Stimulated activated naive B cell treated with anti-CD40 and anti-IgM and Interleukin-4, amounts not matched to agents 10 μg/mL and 1 μg/mL and 100 μg/mL, for 72 hours (primary cell): ENCODE data around the gene MCM7.
"Not testable (repeated sequence)": the region's sequence is repeated elsewhere in the genome, so short reads cannot be mapped to it uniquely, and the experiment has no call there.

Experiments
- ATAC-seq, 2 donors: fragments of 150-1000 bp; cut with Tn5 transposase; replicated peaks; 2 replicates each; pipeline ENCODE4 v1.10.0; 2021; ENCODE audit warnings: moderate library complexity in 1 of 2
- DNase-seq: peaks from one replicate; pipeline ENCODE4 v3.0.0; 2021
- H3K27ac Mint-ChIP-seq: one replicate; pipeline ENCODE4 v1.8.0; 2022; ENCODE audit warnings: mild to moderate bottlenecking, mixed read lengths
- H3K27me3 Mint-ChIP-seq, 2 donors: one replicate each; pipeline ENCODE4 v1.8.0; 2022; ENCODE audit warnings: mixed read lengths in 2 of 2
- H3K36me3 Mint-ChIP-seq, 2 donors: one replicate each; pipeline ENCODE4 v1.8.0; 2022; ENCODE audit warnings: mixed read lengths in 2 of 2, mild to moderate bottlenecking in 1 of 2
- H3K4me1 Mint-ChIP-seq, 2 donors: one replicate each; pipeline ENCODE4 v1.8.0; 2022; ENCODE audit warnings: mixed read lengths in 2 of 2, mild to moderate bottlenecking in 1 of 2
- H3K4me3 Mint-ChIP-seq, 2 donors: one replicate each; pipeline ENCODE4 v1.8.0; 2022; ENCODE audit warnings: mild to moderate bottlenecking in 2 of 2, mixed read lengths in 2 of 2, moderate library complexity in 1 of 2
- H3K9me3 Mint-ChIP-seq, 2 donors: one replicate each; pipeline ENCODE4 v1.8.0; 2022; ENCODE audit warnings: mixed read lengths in 2 of 2, mild to moderate bottlenecking in 1 of 2

Gene MCM7

DNA sequence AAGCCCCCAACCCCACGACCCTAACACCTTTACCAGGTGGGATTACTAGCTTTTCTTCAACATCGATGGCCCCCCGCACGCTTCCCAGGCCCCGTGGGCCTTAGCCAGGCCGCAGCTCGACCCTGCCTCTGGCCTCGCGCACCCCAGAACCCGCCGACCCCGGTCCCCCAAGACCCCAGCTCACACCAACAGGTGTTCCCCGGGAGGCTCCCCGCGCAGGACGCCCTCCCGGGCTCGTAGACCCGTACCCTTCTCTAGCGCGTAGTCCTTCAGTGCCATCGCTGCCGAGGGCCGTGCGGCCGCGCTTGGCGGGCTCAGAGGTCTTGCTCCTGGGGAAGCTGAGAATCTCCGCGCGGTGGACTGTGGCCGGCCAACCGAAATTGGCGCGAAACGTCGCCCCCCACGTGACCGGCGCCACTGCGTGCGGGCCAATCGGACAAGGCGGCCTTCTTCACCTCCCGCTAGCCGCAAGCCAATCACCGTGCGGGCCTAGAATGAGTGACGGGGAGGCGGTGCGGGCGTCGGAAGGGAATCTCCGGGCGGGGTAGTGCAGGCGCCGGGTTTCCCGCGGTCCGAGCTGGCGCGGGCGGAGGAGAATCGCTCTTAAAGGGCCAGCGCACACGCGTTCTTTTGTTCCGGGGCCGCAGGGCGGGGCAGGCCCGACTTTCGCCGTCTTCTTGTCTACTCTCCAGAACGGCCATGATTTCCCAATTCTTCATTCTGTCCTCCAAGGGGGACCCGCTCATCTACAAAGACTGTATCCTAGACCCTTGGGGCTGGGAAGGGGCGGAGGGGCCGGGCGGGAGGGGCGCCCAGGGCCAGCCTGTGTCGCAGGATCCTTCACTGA, at the start of gene MCM7, which contains the start of gene AP4M1:
MCM7 (minus strand) TSS at position 382 of the 847 bp plus-strand sequence; CDS start at position 279, 103 bp downstream.
AP4M1 (plus strand) TSS at position 628 of the 847 bp plus-strand sequence; CDS start at position 700, 72 bp downstream.
- Mint-ChIP-seq H3K36me3 (peaks cover 38 to 68% of the 10 kb centered on the region in 2 donors), H3K9me3 (no peaks in the 10 kb centered on the region), H3K4me1 (peaks cover 27 to 50% of the 10 kb centered on the region in 2 donors), H3K4me3 (peak within 1 kb of the TSS; percentile 96 to 98), H3K27ac (peak within 1 kb of the TSS; percentile 99), H3K27me3 (no peaks in the 10 kb centered on the region)
- ATAC-seq (peak; percentile 89 to 91), DNase-seq (peak; percentile 98)

DNA sequence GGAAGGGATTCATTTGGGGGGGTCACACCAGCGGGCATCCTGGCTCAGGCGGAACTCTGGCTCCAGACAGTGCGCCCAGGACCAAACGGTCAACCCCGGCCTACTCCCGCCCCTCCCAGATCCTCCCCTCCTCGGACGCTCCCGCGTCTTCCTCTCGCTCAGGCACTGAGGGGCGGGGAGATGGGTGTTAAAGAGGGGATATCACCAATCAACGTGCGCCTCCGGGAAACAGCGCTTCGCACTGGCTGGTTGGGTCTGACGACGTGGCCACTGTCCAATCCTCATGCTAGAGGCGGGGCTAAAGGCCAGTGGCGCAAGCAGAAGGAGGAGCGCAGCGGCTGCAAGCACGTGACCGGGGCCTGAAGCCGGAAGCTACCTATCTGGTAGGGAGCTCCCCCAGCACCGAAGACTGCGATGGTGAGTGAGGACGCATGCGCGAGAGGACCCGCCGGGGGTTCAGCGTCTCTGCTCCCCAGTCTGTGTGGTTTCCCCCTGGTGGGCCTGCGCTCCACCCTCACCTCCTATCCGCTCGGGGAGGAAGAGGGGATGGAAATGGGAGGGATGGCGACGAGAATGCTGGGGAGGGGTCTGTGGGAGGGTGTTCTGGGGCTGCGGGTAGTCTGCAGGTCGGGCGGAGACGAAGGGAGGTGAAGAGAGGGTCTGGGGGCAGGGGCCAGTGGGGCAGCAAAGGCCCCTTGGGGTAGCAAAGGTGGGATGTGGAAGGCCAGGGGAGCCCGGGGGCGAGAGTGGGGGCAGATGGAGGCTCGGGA, 47.5 kb upstream of the MCM7 start, which contains the start of gene LAMTOR4:
LAMTOR4 (plus strand) TSS at position 360 of the 770 bp plus-strand sequence; CDS start at position 415, 55 bp downstream.
- Mint-ChIP-seq H3K27ac (peak within 1 kb of the TSS; percentile 99), H3K9me3 (no peaks in the 10 kb centered on the region), H3K4me1 (peaks cover 27 to 30% of the 10 kb centered on the region in 2 donors), H3K36me3 (peaks cover 15 to 25% of the 10 kb centered on the region in 2 donors), H3K4me3 (peak within 1 kb of the TSS; percentile 92 to 100), H3K27me3 (no peaks in the 10 kb centered on the region)
- DNase-seq (peak; percentile 99), ATAC-seq (peak; percentile 97 to 98)

DNA sequence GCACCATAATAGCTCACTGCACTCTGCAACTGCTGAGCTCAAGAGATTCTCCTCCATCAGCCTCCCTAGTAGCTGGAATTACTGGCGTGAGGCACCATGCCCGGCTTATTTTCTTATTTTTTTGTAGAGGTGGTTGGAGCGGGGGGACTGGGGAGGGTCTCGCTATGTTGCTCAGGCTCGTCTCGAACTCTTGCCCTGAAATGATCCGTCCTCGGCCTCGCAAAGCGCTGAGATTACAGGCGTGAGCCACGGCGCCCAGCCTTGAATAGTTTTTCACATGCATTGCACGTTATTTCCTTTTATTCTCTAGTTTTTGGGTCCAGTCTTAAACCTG, 47.0 kb upstream of the MCM7 start:
- ATAC-seq (peak; percentile 17 to 24), DNase-seq (no peak)
- H3K4me1 Mint-ChIP-seq = peaks cover 24 to 25% of the 10 kb centered on the region in 2 donors
- peak overlapping the region; percentile 92 to 100 for H3K4me3 Mint-ChIP-seq
- no peaks in the 10 kb centered on the region for H3K27me3 Mint-ChIP-seq
- H3K27ac Mint-ChIP-seq = peak overlapping the region; percentile 99
- no peaks in the 10 kb centered on the region for H3K9me3 Mint-ChIP-seq
- H3K36me3 Mint-ChIP-seq = peaks cover 15 to 21% of the 10 kb centered on the region in 2 donors

DNA sequence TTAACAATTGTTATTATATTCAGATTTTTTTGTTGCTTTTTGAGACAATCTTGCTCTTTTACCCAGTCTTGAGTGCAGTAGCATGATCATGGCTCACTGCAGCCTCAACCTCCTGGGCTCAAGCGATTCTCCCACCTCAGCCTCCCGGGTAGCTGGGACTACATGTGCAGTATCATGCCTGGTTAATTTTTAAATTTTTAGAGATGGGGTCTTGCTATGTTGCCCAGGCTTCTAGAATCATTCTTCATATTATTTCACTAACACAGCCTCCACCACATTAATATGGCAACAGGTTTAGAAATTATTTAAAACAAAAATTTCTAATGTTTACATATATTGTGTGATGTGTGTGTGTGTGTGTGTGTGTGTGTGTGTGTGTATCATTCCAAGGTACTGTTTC, 46.1 kb upstream of the MCM7 start:
- Mint-ChIP-seq H3K4me1 (peaks cover 18 to 20% of the 10 kb centered on the region in 2 donors), H3K4me3 (no peak overlapping the region), H3K27me3 (no peaks in the 10 kb centered on the region), H3K36me3 (peaks cover 11 to 14% of the 10 kb centered on the region in 2 donors), H3K9me3 (no peaks in the 10 kb centered on the region), H3K27ac (no peak overlapping the region)
- ATAC-seq (no peak), DNase-seq (no peak)

DNA sequence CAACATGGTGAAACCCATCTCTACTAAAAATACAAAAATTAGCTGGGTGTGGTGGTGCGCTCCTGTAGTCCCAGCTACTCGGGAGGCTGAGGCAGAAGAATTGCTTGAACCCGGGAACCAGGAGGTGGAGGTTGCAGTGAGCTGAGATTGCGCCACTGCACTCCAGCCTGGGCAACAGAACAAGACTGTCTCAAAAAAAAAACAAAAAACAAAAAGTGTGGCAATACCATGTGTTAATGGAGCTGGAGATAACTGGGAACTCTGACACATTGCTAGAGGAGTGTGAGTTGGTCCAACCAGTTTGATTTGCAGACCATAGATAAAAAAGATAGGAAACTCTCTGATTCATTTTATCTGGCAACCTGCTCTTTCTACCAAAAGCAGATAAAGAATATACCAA, 45.2 kb upstream of the MCM7 start:
- H3K27me3 Mint-ChIP-seq, H3K4me3 Mint-ChIP-seq: not testable (repeated sequence)

DNA sequence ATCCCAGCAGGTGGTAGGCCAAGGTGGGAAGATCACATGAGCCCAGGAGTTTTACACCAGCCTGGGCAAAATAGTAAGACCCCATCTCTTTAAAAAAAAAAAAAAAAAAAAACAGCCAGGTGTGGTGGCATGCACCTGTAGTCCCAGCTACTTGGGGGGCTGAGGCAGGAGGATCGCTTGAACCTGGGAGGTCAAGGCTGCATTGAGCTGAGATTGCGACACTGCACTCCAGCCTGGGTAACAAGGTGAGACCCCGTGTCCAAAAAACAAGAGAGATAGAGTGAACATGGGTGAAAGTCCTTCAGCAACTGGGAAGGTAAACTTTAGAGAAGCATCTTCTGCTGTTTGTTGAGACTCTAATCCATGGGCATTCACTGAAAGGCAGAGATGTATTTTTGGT, 41.3 kb upstream of the MCM7 start:
- no peak overlapping the region for H3K27ac Mint-ChIP-seq
- ATAC-seq (no peak), DNase-seq (no peak)
- no peak overlapping the region for H3K4me3 Mint-ChIP-seq
- no peaks in the 10 kb centered on the region for H3K9me3 Mint-ChIP-seq
- H3K27me3 Mint-ChIP-seq = no peaks in the 10 kb centered on the region
- peaks cover 14 to 19% of the 10 kb centered on the region in 2 donors for H3K4me1 Mint-ChIP-seq
- no peaks in the 10 kb centered on the region for H3K36me3 Mint-ChIP-seq

More for the DNA sequence above, 45.2 kb upstream of the MCM7 start:
- ATAC-seq, H3K27ac Mint-ChIP-seq, DNase-seq, H3K9me3 Mint-ChIP-seq: not testable (repeated sequence)
- Mint-ChIP-seq H3K36me3 (peaks cover 7 to 12% of the 10 kb centered on the region in 2 donors), H3K4me1 (peaks cover 14 to 20% of the 10 kb centered on the region in 2 donors)

DNA sequence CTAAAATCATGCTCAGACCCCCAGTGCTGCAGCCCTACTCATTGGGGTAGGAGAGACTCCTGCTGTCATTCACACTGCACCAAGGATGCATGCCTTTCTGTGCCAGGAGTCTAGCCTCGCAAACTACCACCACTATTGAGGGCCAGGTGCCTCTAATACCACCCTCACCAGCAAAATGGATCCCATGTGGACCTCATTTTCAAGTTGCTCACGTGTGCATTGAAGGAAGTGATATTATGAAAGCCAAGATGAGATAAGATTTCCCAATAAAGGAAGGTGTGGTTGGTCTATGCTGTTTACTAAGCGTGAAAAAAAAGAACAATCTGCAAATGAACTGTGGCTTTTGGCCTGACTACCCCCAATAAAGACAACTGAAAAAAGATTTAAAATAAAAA, 40.4 kb upstream of the MCM7 start:
- peaks cover 14 to 20% of the 10 kb centered on the region in 2 donors for H3K4me1 Mint-ChIP-seq
- H3K4me3 Mint-ChIP-seq = no peak overlapping the region
- DNase-seq (no peak), ATAC-seq (peak in 1 of 2 donors; percentile 29)
- no peaks in the 10 kb centered on the region for H3K36me3 Mint-ChIP-seq
- no peaks in the 10 kb centered on the region for H3K9me3 Mint-ChIP-seq
- no peak overlapping the region for H3K27ac Mint-ChIP-seq
- H3K27me3 Mint-ChIP-seq = no peaks in the 10 kb centered on the region

DNA sequence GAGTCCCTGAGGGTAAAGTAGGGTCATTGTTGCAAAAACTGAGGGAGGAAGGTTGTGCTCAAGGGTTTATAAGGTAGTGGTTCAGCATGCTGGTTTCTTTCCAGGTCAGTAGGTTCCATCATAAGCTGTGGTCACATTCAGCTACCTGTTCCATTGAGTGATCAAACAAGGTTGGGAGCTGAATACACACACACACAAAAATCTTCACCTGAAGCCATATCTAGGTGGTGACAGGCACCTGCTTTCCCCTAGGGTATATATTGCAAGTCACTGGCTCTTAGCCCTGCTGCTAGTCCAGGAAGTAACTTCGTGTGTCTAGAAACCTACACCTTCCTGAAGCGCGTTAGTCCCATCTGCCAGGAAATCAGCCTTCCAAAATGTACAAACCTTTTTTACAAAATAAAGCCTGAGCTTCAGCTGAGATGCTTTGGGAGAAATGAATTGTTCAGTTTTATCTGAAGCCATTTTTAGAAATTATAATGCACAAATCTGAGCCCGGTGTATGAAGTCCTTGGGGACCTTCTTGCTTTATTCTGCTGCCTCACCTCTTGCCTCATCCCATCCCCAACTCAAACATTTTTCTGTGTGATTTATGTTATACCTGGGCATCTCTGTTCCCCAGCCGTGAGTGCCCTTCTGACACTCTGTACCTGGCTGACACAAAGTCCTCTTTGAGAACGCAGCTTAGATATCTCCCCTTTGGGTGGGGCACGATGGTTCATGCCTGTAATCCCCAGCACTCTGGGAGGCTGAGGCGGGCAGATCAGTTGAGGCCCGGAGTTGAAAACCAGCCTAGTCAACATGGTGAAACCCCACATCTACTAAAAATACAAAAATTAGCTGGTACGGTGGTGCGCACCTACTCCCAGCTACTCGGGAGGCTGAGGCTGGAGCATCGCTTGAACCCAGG, 36.9 kb upstream of the MCM7 start:
- ATAC-seq = peak; percentile 72 to 78
- Mint-ChIP-seq H3K27ac (peak overlapping the region; percentile 44), H3K4me3 (peak overlapping the region in 1 of 2 donors; percentile 5), H3K9me3 (no peaks in the 10 kb centered on the region), H3K27me3 (no peaks in the 10 kb centered on the region), H3K36me3 (no peaks in the 10 kb centered on the region), H3K4me1 (peaks cover 14 to 20% of the 10 kb centered on the region in 2 donors)
- no peak for DNase-seq

DNA sequence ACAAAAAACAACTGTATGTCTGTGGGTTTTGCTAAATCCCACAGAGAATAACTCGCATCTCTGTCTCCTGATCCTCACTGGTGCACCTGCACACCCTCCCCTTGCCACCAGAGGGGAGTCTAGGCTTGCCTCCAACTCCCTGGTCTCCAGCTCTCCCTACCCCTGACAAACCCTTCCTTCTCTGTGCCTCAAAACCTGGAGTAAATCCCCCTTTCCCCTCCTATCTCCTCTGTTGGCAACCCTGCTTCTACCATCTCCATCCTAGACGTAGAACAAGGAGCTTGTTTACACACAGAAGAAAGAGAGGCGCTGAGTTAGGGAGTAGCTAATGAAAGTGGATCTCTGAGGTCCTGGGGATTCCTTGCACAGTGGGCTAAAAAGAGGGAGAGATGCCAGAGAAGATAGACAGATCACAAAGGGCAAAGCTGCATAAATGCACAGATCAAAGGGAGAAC, 31.5 kb upstream of the MCM7 start:
- H3K27me3 Mint-ChIP-seq = no peaks in the 10 kb centered on the region
- no peaks in the 10 kb centered on the region for H3K36me3 Mint-ChIP-seq
- H3K4me3 Mint-ChIP-seq = no peak overlapping the region
- peak; percentile 74 to 77 for ATAC-seq
- peak overlapping the region; percentile 81 for H3K27ac Mint-ChIP-seq
- peaks cover 15 to 32% of the 10 kb centered on the region in 2 donors for H3K4me1 Mint-ChIP-seq
- DNase-seq = peak; percentile 52
- H3K9me3 Mint-ChIP-seq = no peaks in the 10 kb centered on the region

DNA sequence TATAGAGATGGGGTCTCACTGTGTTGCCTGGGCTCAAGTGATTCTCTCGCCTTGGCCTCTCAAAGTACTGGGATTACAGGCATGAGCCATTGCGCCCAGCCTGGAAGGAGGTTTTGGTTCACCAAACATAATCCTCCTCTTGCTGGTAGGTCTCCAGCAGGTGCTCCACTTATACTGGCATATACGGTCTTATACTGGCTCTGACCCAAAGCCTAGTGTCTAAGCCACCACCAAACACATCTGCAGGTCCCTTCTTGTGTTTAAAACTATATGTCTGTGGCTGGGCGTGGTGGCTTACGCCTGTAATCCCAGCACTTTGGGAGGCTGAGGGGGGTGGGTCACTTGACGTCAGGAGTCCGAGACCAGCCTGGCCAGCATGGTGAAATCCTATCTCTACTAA, 30.9 kb upstream of the MCM7 start:
- no peak overlapping the region for H3K4me3 Mint-ChIP-seq
- peaks cover 13 to 29% of the 10 kb centered on the region in 2 donors for H3K4me1 Mint-ChIP-seq
- no peaks in the 10 kb centered on the region for H3K36me3 Mint-ChIP-seq
- peak overlapping the region; percentile 81 for H3K27ac Mint-ChIP-seq
- no peak for ATAC-seq
- DNase-seq = no peak
- no peaks in the 10 kb centered on the region for H3K9me3 Mint-ChIP-seq
- H3K27me3 Mint-ChIP-seq = no peaks in the 10 kb centered on the region

DNA sequence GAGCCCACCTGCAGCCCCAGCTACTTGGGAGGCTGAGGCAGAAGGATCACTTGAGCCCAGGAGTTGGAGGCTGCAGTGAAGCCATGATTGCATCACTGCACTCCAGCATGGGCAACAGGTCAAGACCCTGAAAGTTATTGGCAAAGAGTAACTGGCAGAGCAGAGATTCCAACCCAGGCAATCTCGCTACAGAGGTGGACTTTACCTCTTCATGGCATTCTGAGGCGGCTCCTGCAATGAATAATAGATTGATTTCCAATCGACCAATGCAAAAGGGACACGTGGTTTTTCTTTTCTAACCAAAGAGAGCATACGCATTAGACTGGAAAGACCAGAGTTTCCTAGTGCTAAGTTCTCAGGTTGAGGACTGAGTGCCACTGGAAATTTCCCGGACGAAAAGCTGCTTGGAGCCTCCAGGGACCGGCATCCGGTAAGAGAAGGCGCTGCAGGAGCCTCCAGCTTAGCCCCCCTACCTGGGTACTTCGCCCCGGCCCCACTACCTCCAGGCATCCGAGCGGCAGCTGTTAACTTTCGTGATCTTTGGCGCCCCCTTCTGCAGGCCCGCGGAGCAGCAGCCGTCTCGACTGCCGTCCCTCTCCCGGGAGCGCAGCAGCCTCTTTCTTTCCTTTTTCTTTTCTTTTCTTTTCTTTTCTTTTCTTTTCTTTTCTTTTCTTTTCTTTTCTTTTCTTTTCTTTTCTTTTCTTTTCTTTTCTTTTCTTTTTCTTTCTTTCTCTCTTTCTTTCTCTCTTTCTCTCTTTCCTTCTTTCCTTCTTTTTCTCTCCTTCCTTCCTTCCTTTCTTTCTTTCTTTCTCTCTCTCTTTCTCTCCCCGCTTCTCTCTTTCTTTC, 29.6 kb upstream of the MCM7 start:
- H3K36me3 Mint-ChIP-seq = peaks cover 0 to 1% of the 10 kb centered on the region in 2 donors
- peak overlapping the region; percentile 46 to 54 for H3K4me3 Mint-ChIP-seq
- H3K9me3 Mint-ChIP-seq = no peaks in the 10 kb centered on the region
- no peak for ATAC-seq
- peaks cover 13 to 37% of the 10 kb centered on the region in 2 donors for H3K4me1 Mint-ChIP-seq
- H3K27me3 Mint-ChIP-seq = no peaks in the 10 kb centered on the region
- DNase-seq = peak; percentile 65
- H3K27ac Mint-ChIP-seq = no peak overlapping the region

DNA sequence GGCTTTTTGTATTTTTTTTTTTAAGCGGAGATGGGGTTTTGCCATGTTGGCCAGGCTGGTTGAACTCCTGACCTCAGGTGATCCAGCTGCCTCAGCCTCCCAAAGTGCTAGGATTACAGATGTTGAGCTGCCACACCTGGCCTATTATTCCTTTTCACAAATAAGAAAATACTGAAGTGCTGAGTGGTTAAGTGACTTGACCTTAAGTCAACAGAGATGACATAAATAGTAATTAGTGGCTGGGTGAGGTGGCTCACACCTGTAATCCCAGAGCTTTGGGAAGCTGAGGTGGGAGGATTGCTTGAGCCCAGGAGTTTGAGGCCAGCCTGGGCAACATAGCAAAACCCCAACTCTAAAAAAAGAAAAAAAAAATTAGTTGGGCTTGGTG, 29.0 kb upstream of the MCM7 start:
- not testable (repeated sequence) for H3K36me3 Mint-ChIP-seq, H3K27me3 Mint-ChIP-seq, H3K27ac Mint-ChIP-seq, H3K4me3 Mint-ChIP-seq, DNase-seq, H3K9me3 Mint-ChIP-seq, ATAC-seq
- H3K4me1 Mint-ChIP-seq = peaks cover 17 to 42% of the 10 kb centered on the region in 2 donors

DNA sequence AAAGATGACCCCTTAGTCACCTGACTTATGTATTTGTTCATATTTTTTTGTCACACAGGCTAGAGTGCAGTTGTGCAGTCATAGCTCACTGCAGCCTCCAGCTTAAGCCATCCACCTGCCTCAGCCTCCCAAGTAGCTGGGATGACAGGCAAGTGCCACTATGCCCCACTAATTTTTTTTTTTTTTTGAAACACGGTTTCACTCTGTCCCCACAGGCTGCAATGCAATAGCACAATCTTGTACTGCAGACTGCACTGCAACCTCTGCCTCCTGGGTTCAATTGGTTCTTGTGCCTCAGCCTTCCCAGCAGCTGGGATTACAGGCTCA, 27.4 kb upstream of the MCM7 start:
- ATAC-seq (no peak), DNase-seq (no peak)
- peaks cover 26 to 54% of the 10 kb centered on the region in 2 donors for H3K4me1 Mint-ChIP-seq
- no peak overlapping the region for H3K27ac Mint-ChIP-seq
- no peak overlapping the region for H3K4me3 Mint-ChIP-seq
- no peaks in the 10 kb centered on the region for H3K9me3 Mint-ChIP-seq
- no peaks in the 10 kb centered on the region for H3K27me3 Mint-ChIP-seq
- H3K36me3 Mint-ChIP-seq = peaks cover 4 to 5% of the 10 kb centered on the region in 2 donors
